A549 treated with Mapracorat at 1 μM for 4 hours (cell line): Measurements from ENCODE around the gene ATP6AP2. TPM values are rescaled to one million over a fixed set of nuclear protein-coding genes. Genes with fewer than 3 reads are reported as not detected.

ENCODE experiments used
- total RNA-seq: library from RNA; stranded (reverse); fragments of 200-300 nt; extraction: Qiagen RNA extraction; gene quantifications from 5 replicates; pipeline ENCODE4 v1.2.3, GENCODE V29; 2022

ATP6AP2 gene
- 117 to 148 TPM (median 141 TPM) in 5 replicates for total RNA-seq

GRCh38 chrX:40580537-40581335 is at the start of gene ATP6AP2:
TSS of gene ATP6AP2 (plus strand) at chrX:40580970. CDS start at chrX:40581066, 96 bp downstream.

GRCh38 chrX:40623139-40623536 is 42.4 kb downstream of the ATP6AP2 start, which contains the start of gene MPC1L:
TSS of gene MPC1L (plus strand) at chrX:40623428. CDS start at chrX:40623566, 138 bp downstream.

GRCh38 chrX:40647307-40648197 is 66.8 kb downstream of the ATP6AP2 start, which contains the start of gene CXorf38:
TSS of gene CXorf38 (minus strand) at chrX:40647561. CDS start at chrX:40647520, 41 bp downstream.

Other genes starting within 250 kb of the ATP6AP2 start
- gene MPC1L, start 42.5 kb downstream of the ATP6AP2 start, total RNA-seq = not detected in 5 replicates
- 8.5 to 12.4 TPM (median 10.8 TPM) in 5 replicates for gene CXorf38, start 66.6 kb downstream of the ATP6AP2 start, total RNA-seq
- gene MED14, start 154.6 kb downstream of the ATP6AP2 start, total RNA-seq = 19.4 to 23.2 TPM (median 22.5 TPM) in 5 replicates